HG03520 (cell line): ENCODE data around the gene SLC7A9.
"Not testable (repeated sequence)": the region's sequence is repeated elsewhere in the genome, so short reads cannot be mapped to it uniquely, and the experiment has no call there.

Source experiments
- ATAC-seq: cut with Tn5 transposase; IDR thresholded peaks from one replicate; pipeline ENCODE4 v1.9.1; 2021; ENCODE audit warnings: mild to moderate bottlenecking, moderate library complexity; ENCODE audit not compliant: unreplicated experiment

The SLC7A9 gene

DNA sequence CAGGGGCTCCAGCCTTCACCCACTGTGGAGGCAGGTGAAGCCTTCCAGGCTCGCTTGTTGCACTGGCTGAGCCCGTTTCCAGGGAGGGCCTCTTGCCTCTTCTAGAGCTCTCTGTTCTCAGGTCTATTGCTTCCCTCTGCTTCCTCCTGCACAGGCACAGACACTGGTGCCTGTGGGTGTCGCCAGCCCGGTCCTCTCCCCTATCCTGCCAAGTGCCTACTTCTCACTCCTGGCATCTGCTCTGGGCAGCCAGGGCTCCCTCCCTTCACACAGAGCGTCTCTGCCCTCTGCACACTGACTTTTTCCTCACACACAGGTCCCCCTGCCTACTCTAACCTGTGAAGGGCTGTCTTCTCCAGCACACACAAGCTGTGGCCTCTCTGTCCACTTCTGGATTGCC is 60.3 kb downstream of the SLC7A9 start:
- no peak for ATAC-seq

GRCh38 chr19:32808236-32808635 is 61.3 kb downstream of the SLC7A9 start:
- no peak for ATAC-seq

DNA sequence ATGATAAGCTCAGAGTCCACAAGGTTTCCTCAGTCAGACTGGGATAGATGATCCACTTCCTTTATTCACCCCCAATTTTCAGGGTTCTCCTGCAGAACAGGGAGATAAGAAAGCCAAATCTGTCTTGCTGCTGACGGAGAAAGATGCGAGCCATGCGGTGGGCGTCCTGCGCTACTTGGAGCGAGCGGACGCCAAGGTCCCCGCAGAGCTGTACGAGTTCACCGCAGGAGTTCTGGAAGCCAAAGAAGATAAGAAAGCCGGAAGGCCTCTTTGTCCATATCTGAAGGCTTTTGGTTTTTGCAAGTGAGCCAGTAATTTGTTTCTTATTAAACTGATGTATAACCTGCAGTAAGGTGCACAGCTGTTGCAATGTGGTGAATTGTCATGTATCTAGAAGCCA is 66.7 kb downstream of the SLC7A9 start:
- ATAC-seq: no peak

- no peak for ATAC-seq
Measured at GRCh38 chr19:32800754-32801153, 68.8 kb downstream of the SLC7A9 start.

DNA sequence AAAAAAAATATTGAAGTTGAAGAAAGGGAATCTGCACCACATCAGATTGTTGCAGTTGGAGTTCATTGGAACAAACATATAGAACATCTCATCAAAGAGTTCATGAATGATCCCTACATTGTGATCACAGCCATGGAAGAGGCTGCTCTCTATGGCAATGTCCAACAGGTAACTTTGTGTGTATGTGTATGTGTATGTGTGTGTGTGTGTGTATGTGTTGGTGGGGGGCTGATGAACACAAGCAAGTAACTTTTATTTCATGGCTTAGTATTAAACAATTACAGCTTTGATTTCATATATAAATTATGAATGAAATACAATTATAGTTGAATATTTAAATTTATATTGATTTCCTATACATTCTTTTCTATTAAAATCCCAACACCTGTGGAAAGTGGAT is 69.4 kb downstream of the SLC7A9 start:
- no peak for ATAC-seq

GRCh38 chr19:32798201-32798600 is 71.4 kb downstream of the SLC7A9 start:
- no peak for ATAC-seq

DNA sequence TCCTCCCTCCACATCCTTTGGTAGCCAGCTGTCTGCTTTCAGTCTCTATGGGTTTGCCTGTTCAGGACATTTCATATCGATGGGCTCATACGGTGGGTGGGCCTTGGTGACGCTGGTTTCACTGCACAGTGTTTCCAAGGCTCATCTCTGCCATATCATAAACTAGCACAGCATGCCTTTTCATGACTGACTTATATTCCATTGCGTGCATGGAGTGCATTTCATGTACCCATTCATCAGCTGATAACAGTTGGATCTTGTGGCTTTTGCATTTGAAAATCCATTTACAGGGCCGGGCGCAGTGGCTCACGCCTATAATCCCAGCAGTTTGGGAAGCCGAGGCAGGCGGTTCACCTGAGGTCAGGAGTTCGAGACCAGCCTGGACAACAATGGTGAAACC is 80.1 kb downstream of the SLC7A9 start:
- no peak for ATAC-seq

DNA sequence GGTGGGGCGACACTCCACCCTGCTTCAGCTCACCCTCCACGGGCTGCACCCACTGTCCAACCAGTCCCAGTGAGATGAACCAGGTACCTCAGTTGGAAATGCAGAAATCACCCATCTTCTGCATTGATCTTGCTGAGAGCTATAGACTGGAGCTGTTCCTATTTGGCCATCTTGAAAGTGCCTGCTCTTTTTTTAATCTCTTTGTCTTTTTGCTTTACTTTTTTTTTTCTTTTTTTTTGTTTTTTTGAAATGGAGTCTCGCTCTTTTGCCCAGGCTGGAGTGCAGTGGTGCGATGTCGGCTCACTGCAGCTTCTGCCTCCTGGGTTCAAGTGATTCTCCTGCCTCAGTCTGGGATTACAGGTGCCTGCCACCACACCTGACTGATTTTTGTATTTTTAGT is 81.7 kb downstream of the SLC7A9 start:
- not testable (repeated sequence) for ATAC-seq

DNA sequence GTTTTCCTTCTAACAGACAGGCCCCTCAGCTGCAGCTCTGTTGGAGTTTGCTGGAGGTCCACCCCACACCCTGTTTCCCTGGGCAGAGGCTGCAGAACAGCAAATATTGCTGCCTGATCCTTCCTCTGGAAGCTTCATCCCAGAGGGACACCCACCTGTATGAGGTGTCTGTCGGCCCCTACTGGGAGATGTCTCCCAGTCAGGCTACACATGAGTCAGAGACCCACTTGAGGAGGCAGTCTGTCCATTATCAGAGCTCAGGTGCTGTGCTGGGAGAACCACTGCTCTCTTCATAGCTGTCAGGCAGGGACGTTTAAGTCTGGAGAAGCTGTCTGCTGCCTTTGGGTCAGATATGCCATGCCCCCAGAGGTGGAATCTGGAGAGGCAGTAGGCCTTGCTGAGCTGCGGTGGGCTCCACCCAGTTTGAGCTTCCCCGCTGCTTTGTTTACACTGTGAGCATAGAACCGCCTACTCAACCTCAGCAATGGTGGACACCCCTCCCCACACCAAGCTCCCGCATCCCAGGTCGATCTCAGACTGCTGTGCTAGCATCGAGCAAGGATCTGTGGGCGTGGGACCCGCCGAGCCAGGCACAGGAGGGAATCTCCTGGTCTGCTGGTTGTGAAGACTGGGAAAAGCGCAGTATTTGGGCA is 82.3 kb downstream of the SLC7A9 start:
- ATAC-seq: not testable (repeated sequence)

DNA sequence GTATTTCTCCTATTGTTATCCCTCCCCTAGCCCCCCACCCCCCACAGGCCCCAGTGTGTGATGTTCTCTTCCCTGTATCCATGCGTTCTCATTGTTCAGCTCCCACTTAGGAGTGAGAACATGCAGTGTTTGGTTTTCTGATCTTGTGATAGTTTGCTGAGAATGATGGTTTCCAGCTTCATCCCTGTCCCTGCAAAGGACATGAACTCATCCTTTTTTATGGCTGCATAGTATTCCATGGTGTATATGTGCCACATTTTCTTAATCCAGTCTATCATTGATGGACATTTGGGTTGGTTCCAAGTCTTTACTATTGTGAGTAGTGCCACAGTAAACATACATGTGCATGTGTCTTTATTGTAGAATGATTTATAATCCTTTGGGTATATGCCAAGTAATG is 87.5 kb downstream of the SLC7A9 start:
- ATAC-seq: not testable (repeated sequence)

DNA sequence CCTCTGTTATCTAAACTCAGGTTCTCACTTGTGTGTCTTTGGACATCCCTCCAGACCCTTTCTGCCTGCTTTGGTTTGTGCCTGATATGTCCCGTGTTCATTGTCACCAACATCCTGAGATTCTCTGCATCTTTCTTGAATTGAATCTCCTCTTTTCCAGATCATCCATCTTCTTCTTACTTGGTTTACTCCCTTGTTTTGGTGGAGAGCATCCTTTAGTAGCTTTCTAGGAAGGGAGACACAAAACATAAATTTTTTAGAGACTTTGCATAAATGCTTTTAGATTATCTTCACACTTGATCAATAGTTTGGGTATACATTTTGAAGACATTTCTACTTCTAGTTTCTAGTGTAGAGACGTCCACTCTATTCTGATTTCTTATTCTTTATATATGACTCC is 88.3 kb downstream of the SLC7A9 start:
- no peak for ATAC-seq
